Measurements from ENCODE around the gene PYHIN1. TPM values are rescaled to one million over a fixed set of nuclear protein-coding genes. Genes with fewer than 3 reads are reported as not detected.

Gene PYHIN1
- total RNA-seq, 4 donors from 2014 or later = 0.16 TPM; not detected in 3

DNA sequence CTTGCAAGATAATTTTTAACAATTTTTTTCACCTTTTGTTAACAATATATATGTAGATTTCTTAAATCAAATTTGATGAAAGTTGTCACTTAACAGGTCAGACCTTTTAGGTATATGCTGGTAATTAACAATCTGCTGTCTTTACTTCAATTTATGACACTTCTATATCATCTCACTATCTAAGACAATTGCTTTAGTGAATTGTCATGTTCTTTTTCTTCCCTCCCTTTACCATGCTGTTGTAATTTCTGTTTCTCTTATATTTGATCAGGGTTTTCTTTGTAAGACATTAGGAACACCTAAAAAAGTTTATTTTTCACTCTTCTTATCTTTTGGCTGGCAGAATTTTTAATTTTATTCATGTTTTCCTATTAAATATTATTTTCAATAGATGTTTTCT lies 80.4 kb downstream of the PYHIN1 start:
- no peaks in the 10 kb centered on the region for H3K27me3 ChIP-seq
- ATAC-seq = no peak
- no peaks in the 10 kb centered on the region for H3K9me3 ChIP-seq
- no peak for TF ChIP-seq POLR2A (IDR thresholded peaks at IDR 0.05)
- TF ChIP-seq, protein P1, sequence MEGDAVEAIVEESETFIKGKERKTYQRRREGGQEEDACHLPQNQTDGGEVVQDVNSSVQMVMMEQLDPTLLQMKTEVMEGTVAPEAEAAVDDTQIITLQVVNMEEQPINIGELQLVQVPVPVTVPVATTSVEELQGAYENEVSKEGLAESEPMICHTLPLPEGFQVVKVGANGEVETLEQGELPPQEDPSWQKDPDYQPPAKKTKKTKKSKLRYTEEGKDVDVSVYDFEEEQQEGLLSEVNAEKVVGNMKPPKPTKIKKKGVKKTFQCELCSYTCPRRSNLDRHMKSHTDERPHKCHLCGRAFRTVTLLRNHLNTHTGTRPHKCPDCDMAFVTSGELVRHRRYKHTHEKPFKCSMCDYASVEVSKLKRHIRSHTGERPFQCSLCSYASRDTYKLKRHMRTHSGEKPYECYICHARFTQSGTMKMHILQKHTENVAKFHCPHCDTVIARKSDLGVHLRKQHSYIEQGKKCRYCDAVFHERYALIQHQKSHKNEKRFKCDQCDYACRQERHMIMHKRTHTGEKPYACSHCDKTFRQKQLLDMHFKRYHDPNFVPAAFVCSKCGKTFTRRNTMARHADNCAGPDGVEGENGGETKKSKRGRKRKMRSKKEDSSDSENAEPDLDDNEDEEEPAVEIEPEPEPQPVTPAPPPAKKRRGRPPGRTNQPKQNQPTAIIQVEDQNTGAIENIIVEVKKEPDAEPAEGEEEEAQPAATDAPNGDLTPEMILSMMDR (IDR thresholded peaks at IDR 0.05 in 4 of 5, conservative IDR thresholded peaks at IDR 0.05 in 1 of 5) = no peak
- in situ Hi-C loops (cut with MboI; ENCODE audit: low sequenced_read_pairs in 4 of 4) = no loop called here
- peaks cover 0 to 5% of the 10 kb centered on the region in 2 donors for H3K36me3 ChIP-seq
- DNase-seq = no peak
- no peaks in the 10 kb centered on the region for H3K4me1 ChIP-seq
- H3K4me3 ChIP-seq = peak overlapping the region; percentile 24 to 58 (median 56)
- intact Hi-C loops (cut with DNase I; ENCODE audit: low total_unique reads) = no loop called here
- peak overlapping the region; percentile 66 to 81 (median 76) for H3K27ac ChIP-seq

DNA sequence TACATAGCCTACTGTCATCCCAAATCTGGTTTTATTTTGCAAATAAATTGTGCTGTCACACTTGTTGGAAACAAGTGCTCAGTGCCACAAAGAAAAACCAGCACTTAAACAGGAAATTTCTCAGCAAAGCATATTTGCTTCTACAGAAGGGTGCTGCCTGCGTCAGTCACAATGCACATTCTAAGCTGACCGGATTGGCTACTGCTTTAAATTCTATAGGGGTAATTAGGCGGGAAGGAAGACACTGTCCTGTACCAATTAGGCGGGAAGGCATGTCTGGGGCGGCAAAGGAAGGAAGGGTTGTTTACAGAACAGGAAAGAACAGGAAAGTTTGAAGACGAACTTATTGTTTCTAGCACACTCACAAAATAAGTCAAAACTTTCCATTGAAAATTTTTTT lies 81.1 kb downstream of the PYHIN1 start:
- Histone ChIP-seq H3K4me3 (peak overlapping the region; percentile 24 to 58 (median 56)), H3K4me1 (no peaks in the 10 kb centered on the region)

DNA sequence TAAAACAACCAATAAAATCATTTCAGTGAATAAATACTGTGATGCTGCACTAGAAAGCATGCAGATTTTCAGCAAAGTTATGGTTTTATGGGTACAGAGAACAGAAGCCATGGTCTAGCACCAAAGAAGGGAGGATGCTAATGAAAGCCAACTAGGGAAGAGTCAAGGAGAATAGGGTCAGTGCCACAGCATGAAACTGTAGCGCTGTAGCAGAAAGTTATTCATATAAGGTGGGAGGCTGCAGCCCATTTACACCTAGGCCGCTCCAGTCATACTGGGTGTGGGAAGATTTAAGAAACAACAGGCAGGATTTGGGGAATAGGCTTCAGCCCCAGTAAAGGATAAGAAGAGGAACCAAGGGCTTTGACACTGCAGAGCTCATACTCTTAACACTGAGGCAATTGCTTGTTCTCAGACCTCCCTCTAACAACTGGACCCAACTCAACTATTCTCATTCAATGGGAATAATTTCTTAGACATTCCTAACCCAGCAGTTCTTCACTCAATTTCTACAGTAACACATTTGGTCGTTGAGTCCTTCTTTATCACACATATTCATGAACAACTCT lies 82.7 kb downstream of the PYHIN1 start:
- Histone ChIP-seq H3K9me3 (no peaks in the 10 kb centered on the region), H3K4me3 (peak overlapping the region in 1 of 4 donors; percentile 53), H3K4me1 (no peaks in the 10 kb centered on the region), H3K27ac (peak overlapping the region in 2 of 4 donors; percentile 80 to 81), H3K27me3 (no peaks in the 10 kb centered on the region), H3K36me3 (peaks cover 0 to 11% of the 10 kb centered on the region in 2 donors)
- no peak for DNase-seq
- intact Hi-C loops (cut with DNase I; ENCODE audit: low total_unique reads) = no loop called here
- no peak for ATAC-seq
- in situ Hi-C loops (cut with MboI; ENCODE audit: low sequenced_read_pairs in 4 of 4) = no loop called here
- no peak for TF ChIP-seq POLR2A (IDR thresholded peaks at IDR 0.05)
- TF ChIP-seq, protein P1 (IDR thresholded peaks at IDR 0.05 in 4 of 5, conservative IDR thresholded peaks at IDR 0.05 in 1 of 5) = no peak

More for the DNA sequence above, 81.1 kb downstream of the PYHIN1 start:
- Histone ChIP-seq H3K27ac (peak overlapping the region; percentile 66 to 81 (median 76)), H3K27me3 (no peaks in the 10 kb centered on the region), H3K9me3 (no peaks in the 10 kb centered on the region), H3K36me3 (peaks cover 0 to 11% of the 10 kb centered on the region in 2 donors)
- peak in 1 of 2 donors; percentile 9 for DNase-seq
- in situ Hi-C loops (cut with MboI; ENCODE audit: low sequenced_read_pairs in 4 of 4) = no loop called here
- TF ChIP-seq, protein P1 (IDR thresholded peaks at IDR 0.05 in 4 of 5, conservative IDR thresholded peaks at IDR 0.05 in 1 of 5) = no peak
- TF ChIP-seq POLR2A (IDR thresholded peaks at IDR 0.05) = peak; percentile 29 to 69
- intact Hi-C loops (cut with DNase I; ENCODE audit: low total_unique reads) = no loop called here
- no peak for ATAC-seq

DNA sequence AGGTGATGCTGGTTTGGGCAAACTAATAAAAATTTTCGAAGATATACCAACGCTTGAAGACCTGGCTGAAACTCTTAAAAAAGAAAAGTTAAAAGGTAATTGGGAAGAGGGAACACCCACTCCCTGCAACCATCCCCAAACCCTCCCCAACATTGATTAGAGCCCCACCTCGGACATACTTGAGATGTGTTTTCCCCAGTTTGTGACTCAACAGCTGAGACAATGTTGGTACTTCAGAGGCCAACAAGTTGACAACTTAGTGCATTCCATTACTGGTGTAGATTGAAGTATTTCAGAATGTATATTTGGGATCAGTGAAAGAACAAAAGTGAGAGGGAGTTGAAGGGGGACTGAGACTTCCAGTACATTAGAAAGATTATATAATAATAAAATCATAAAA lies 83.5 kb downstream of the PYHIN1 start:
- Histone ChIP-seq H3K27ac (peak overlapping the region in 3 of 4 donors; percentile 47 to 65 (median 54)), H3K36me3 (peaks cover 0 to 11% of the 10 kb centered on the region in 2 donors), H3K27me3 (no peaks in the 10 kb centered on the region), H3K4me1 (no peaks in the 10 kb centered on the region), H3K4me3 (no peak overlapping the region), H3K9me3 (no peaks in the 10 kb centered on the region)
- TF ChIP-seq POLR2A (IDR thresholded peaks at IDR 0.05) = no peak
- TF ChIP-seq, protein P1 (IDR thresholded peaks at IDR 0.05 in 4 of 5, conservative IDR thresholded peaks at IDR 0.05 in 1 of 5) = no peak
- in situ Hi-C loops (cut with MboI; ENCODE audit: low sequenced_read_pairs in 4 of 4) (no loop called here), intact Hi-C loops (cut with DNase I; ENCODE audit: low total_unique reads) (no loop called here)
- DNase-seq (no peak), ATAC-seq (no peak)

All from gastrocnemius medialis (tissue), 4 donors.